CD14-positive monocyte (primary cell): ENCODE data around the gene C4orf46. TPM values are rescaled to one million over a fixed set of nuclear protein-coding genes. Genes with fewer than 3 reads are reported as not detected.
A peak's percentile ranks its signal among the peaks of the same experiment; 100 is the strongest.

Source experiments
- DNase-seq, 3 donors: peaks; one replicate each; pipeline ENCODE4 v3.0.0-alpha.2; 2011 to 2022
- H2AFZ ChIP-seq: 2 replicates; pipeline ENCODE4 v1.6.0; 2012; ENCODE audit warnings: mild to moderate bottlenecking, low read depth, low read length, inconsistent platforms; ENCODE audit not compliant: insufficient read depth, poor library complexity, severe bottlenecking
- H3K27ac ChIP-seq, 2 donors: 1 replicate in 1 of 2; 2 replicates in 1 of 2; pipeline ENCODE4 v1.5.1; 2012 to 2013; ENCODE audit warnings: low read length in 2 of 2, control low read depth in 1 of 2, inconsistent platforms in 1 of 2, low read depth in 1 of 2, mild to moderate bottlenecking in 1 of 2
- H3K27me3 ChIP-seq, 2 donors: one replicate each; pipeline versions ENCODE4 v1.6.0 to v1.6.1; 2011 to 2013; ENCODE audit warnings: low read length in 2 of 2; ENCODE audit not compliant: control insufficient read depth in 2 of 2, insufficient read depth in 2 of 2
- H3K36me3 ChIP-seq, 2 donors: replicated peaks in 1 of 2; 1 replicate in 1 of 2; 2 replicates in 1 of 2; pipeline versions ENCODE4 v1.5.1 to v1.6.1; 2012 to 2013; ENCODE audit warnings: low read length in 2 of 2, control low read depth in 1 of 2, inconsistent platforms in 1 of 2, mild to moderate bottlenecking in 1 of 2; ENCODE audit not compliant: insufficient read depth in 2 of 2, control insufficient read depth in 1 of 2
- H3K4me1 ChIP-seq, 2 donors: 1 replicate in 1 of 2; 2 replicates in 1 of 2; pipeline versions ENCODE4 v1.5.1 to v1.6.1; 2012 to 2013; ENCODE audit warnings: low read length in 2 of 2, control low read depth in 1 of 2, inconsistent platforms in 1 of 2, mild to moderate bottlenecking in 1 of 2, moderate library complexity in 1 of 2; ENCODE audit not compliant: insufficient read depth in 2 of 2, control insufficient read depth in 1 of 2
- H3K4me2 ChIP-seq: replicated peaks from 2 replicates; pipeline ENCODE3; 2012; ENCODE audit warnings: low read length, moderate library complexity, mild to moderate bottlenecking; ENCODE audit not compliant: poor library complexity, severe bottlenecking; ENCODE audit errors: extremely low read depth
- H3K4me3 ChIP-seq, 3 experiments: fragments of 200-600 bp in 1 of 3; sonication (generic) in 1 of 3; replicated peaks in 1 of 3; 1 replicate in 2 of 3; 2 replicates in 1 of 3; pipeline ENCODE4 v1.5.1; 2011 to 2013; ENCODE audit warnings: low read length in 3 of 3, mild to moderate bottlenecking in 3 of 3, control low read depth in 2 of 3, low read depth in 2 of 3, inconsistent platforms in 1 of 3, moderate library complexity in 1 of 3
- H3K79me2 ChIP-seq: 2 replicates; pipeline ENCODE4 v1.6.0; 2012; ENCODE audit warnings: mild to moderate bottlenecking, control low read depth, inconsistent platforms, low read length, moderate library complexity; ENCODE audit not compliant: insufficient read depth
- H3K9ac ChIP-seq: 2 replicates; pipeline ENCODE4 v1.6.0; 2017; ENCODE audit warnings: low read length, mild to moderate bottlenecking; ENCODE audit not compliant: insufficient read depth, poor library complexity, severe bottlenecking
- H3K9me3 ChIP-seq, 2 donors: replicated peaks in 1 of 2; 1 replicate in 1 of 2; 2 replicates in 1 of 2; pipeline versions ENCODE4 v1.5.1 to v1.6.1; 2012 to 2013; ENCODE audit warnings: low read length in 2 of 2, control low read depth in 1 of 2; ENCODE audit not compliant: control insufficient read depth in 1 of 2, insufficient read depth in 1 of 2
- H4K20me1 ChIP-seq: 2 replicates; pipeline ENCODE4 v1.6.0; 2012; ENCODE audit warnings: mild to moderate bottlenecking, low read length, control low read depth, moderate library complexity; ENCODE audit not compliant: insufficient read depth
- H3K27ac Mint-ChIP-seq, 7 donors: one replicate each; pipeline ENCODE4 v1.8.0; 2020; ENCODE audit warnings: mild to moderate bottlenecking in 7 of 7, mixed read lengths in 7 of 7, moderate library complexity in 6 of 7, inconsistent platforms in 2 of 7
- H3K27me3 Mint-ChIP-seq, 3 donors: one replicate each; pipeline ENCODE4 v1.8.0; 2021 to 2022; ENCODE audit warnings: low read depth in 3 of 3, mild to moderate bottlenecking in 3 of 3, mixed read lengths in 3 of 3, moderate library complexity in 3 of 3, inconsistent platforms in 1 of 3
- H3K36me3 Mint-ChIP-seq, 2 donors: one replicate each; pipeline ENCODE4 v1.8.0; 2020; ENCODE audit warnings: mixed read lengths in 2 of 2, inconsistent platforms in 1 of 2, mild to moderate bottlenecking in 1 of 2
- H3K4me1 Mint-ChIP-seq: one replicate; pipeline ENCODE4 v1.8.0; 2020; ENCODE audit warnings: mild to moderate bottlenecking, mixed read lengths
- H3K4me3 Mint-ChIP-seq, 2 donors: one replicate each; pipeline ENCODE4 v1.8.0; 2020; ENCODE audit warnings: mild to moderate bottlenecking in 2 of 2, mixed read lengths in 2 of 2, moderate library complexity in 1 of 2
- H3K9me3 Mint-ChIP-seq, 7 donors: one replicate each; pipeline ENCODE4 v1.8.0; 2020 to 2022; ENCODE audit warnings: mixed read lengths in 7 of 7, mild to moderate bottlenecking in 6 of 7, moderate library complexity in 6 of 7, inconsistent platforms in 2 of 7
- CTCF ChIP-seq: fragments of 200-600 bp; IDR thresholded peaks from one replicate; pipeline ENCODE4 v1.8.0; 2022; ENCODE audit warnings: antibody characterized with exemption, mild to moderate bottlenecking
- WGBS: methylation state at CpG from one replicate; pipeline ENCODE4 v1.1.5; 2013; ENCODE audit warnings: missing lambda C conversion rate; ENCODE audit not compliant: insufficient coverage; 5-methylcytosine and 5-hydroxymethylcytosine counted together
- intact Hi-C, 2 donors: fragments of 100-400 bp; cut with micrococcal nuclease; formaldehyde crosslinking; loops; one replicate each; pipeline versions ENCODE4 v1.15.0 to v1.15.1; 2023
- polyA plus RNA-seq, 3 donors: library from polyadenylated mRNA; depleted of rRNA in 1 of 3; unstranded in 2 of 3; stranded (reverse) in 1 of 3; fragments of 300-500 nt in 2 of 3; fragments of >200 nt in 1 of 3; fragmentation: Illumina TruSeq in 2 of 3; gene quantifications; 1 replicate in 2 of 3; 2 replicates in 1 of 3; pipeline ENCODE4 v1.2.3, GENCODE V29; 2012 to 2021

C4orf46 gene
- polyA plus RNA-seq, 3 donors = 4.3 to 7.6 (median 5.4) TPM

- Mint-ChIP-seq H3K27ac (no peak overlapping the region), H3K27me3 (no peaks in the 10 kb centered on the region), H3K9me3 (peaks cover 0 to 2% (median 0%) of the 10 kb centered on the region in 7 donors), H3K4me3 (no peak overlapping the region), H3K36me3 (peaks cover 4 to 8% of the 10 kb centered on the region in 2 donors), H3K4me1 (peaks cover 33% of the 10 kb centered on the region)
- intact Hi-C loops = no loop called here
- Histone ChIP-seq H3K9ac (no peak overlapping the region), H3K4me2 (no peak overlapping the region), H3K36me3 (peaks cover 0 to 6% of the 10 kb centered on the region in 2 donors), H3K9me3 (no peaks in the 10 kb centered on the region), H2AFZ (no peak overlapping the region), H3K4me3 (no peak overlapping the region), H3K4me1 (peaks cover 27 to 40% of the 10 kb centered on the region in 2 donors), H3K27ac (no peak overlapping the region), H3K27me3 (no peaks in the 10 kb centered on the region), H3K79me2 (peaks cover 77% of the 10 kb centered on the region), H4K20me1 (no peaks in the 10 kb centered on the region)
- no CpG with 5 or more reads among the region's 7 CpGs for WGBS
- DNase-seq = no peak
- no peak for TF ChIP-seq CTCF
These were observed 2.4 kb downstream of the C4orf46 start for GRCh38 chr4:158669310-158669709.

- Mint-ChIP-seq H3K36me3 (peaks cover 4 to 8% of the 10 kb centered on the region in 2 donors), H3K4me1 (peaks cover 42% of the 10 kb centered on the region), H3K27ac (peak overlapping the region in 3 of 7 donors; percentile 38 to 49 (median 41)), H3K9me3 (peaks cover 0 to 2% (median 0%) of the 10 kb centered on the region in 7 donors), H3K4me3 (no peak overlapping the region), H3K27me3 (no peaks in the 10 kb centered on the region)
- Histone ChIP-seq H2AFZ (no peak overlapping the region), H3K4me3 (no peak overlapping the region), H3K4me1 (peaks cover 38 to 46% of the 10 kb centered on the region in 2 donors), H3K27ac (no peak overlapping the region), H3K4me2 (no peak overlapping the region), H3K9me3 (no peaks in the 10 kb centered on the region), H4K20me1 (no peaks in the 10 kb centered on the region), H3K79me2 (peaks cover 61% of the 10 kb centered on the region), H3K27me3 (no peaks in the 10 kb centered on the region), H3K9ac (no peak overlapping the region), H3K36me3 (peaks cover 0 to 6% of the 10 kb centered on the region in 2 donors)
- peak; percentile 77 for TF ChIP-seq CTCF
- DNase-seq = peak; percentile 45 to 68 (median 56)
- WGBS = no CpG with 5 or more reads among the region's 3 CpGs
- intact Hi-C loops = no loop called here
These were observed 4.0 kb downstream of the C4orf46 start for GRCh38 chr4:158667651-158668198.
